ENCODE data around the gene INPP4B.

INPP4B gene

GRCh38 chr4:142449771-142450373, 396.2 kb downstream of the INPP4B start:
- Histone ChIP-seq H3K4me1 (ENCODE audit: control insufficient read depth, insufficient read depth, low read length) (peaks cover 8% of the 10 kb centered on the region), H3K36me3 (ENCODE audit: insufficient read depth, low read length) (no peaks in the 10 kb centered on the region), H3K4me3 (ENCODE audit: low read length) (no peak overlapping the region), H3K9me3 (replicated peaks; ENCODE audit: low read length) (no peaks in the 10 kb centered on the region), H3K9ac (ENCODE audit: low read depth, low read length) (no peak overlapping the region), H3K27me3 (ENCODE audit: control insufficient read depth, insufficient read depth, low read length) (no peaks in the 10 kb centered on the region), H3K4me2 (ENCODE audit: low read length) (no peak overlapping the region)

- peaks cover 3% of the 10 kb centered on the region for H3K4me1 ChIP-seq (ENCODE audit: control insufficient read depth, insufficient read depth, low read length)
- no peak overlapping the region for H3K4me2 ChIP-seq (ENCODE audit: low read length)
- no peaks in the 10 kb centered on the region for H3K36me3 ChIP-seq (ENCODE audit: insufficient read depth, low read length)
- no peaks in the 10 kb centered on the region for H3K9me3 ChIP-seq (replicated peaks; ENCODE audit: low read length)
- no peak overlapping the region for H3K9ac ChIP-seq (ENCODE audit: low read depth, low read length)
- H3K4me3 ChIP-seq (ENCODE audit: low read length): no peak overlapping the region
- H3K27me3 ChIP-seq (ENCODE audit: control insufficient read depth, insufficient read depth, low read length): no peaks in the 10 kb centered on the region
Observed at GRCh38 chr4:142447009-142447408, 399.1 kb downstream of the INPP4B start.

DNA sequence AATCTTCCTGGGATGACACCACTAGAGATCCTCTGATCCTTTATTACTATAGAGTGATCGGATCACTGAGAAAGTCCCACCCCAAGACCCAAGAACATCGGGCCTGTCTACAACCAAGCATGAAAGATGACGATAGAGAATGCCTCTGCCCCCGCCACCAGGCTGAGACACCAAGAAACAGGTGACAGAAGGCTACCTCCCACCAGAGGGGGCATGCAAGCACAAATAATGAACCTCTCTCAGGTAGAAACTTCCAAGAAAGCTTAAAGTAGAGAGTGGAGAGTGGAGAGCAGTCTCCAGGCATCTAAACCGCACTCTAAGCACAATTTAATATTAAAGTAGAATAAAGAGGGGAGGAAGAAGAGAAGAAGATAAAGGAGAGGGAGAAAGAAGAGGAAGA, 402.6 kb downstream of the INPP4B start:
- Histone ChIP-seq H3K27me3 (ENCODE audit: control insufficient read depth, insufficient read depth, low read length) (no peaks in the 10 kb centered on the region), H3K4me2 (ENCODE audit: low read length) (no peak overlapping the region), H3K4me1 (ENCODE audit: control insufficient read depth, insufficient read depth, low read length) (no peaks in the 10 kb centered on the region), H3K36me3 (ENCODE audit: insufficient read depth, low read length) (no peaks in the 10 kb centered on the region), H3K4me3 (ENCODE audit: low read length) (no peak overlapping the region), H3K9ac (ENCODE audit: low read depth, low read length) (no peak overlapping the region), H3K9me3 (replicated peaks; ENCODE audit: low read length) (no peaks in the 10 kb centered on the region)

DNA sequence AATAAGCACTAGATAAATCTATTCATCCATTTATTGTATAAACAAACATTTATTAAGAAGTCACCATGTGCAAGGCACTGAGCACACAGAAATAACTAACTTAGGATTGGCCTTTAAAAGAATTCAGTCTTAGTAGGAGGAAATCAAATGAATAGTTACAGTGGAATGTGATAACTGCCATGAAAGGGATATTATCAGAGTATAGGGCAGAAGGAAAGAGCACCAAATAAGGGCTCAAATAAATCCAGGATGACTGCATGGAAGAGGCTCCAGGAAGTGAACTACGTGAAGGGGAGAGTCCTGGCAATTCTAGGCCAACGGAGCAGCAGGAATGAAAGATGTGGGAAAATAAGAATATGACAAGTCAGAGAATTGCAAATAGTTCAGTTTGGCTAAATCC, 406.0 kb downstream of the INPP4B start:
- Histone ChIP-seq H3K9ac (ENCODE audit: low read depth, low read length) (no peak overlapping the region), H3K36me3 (ENCODE audit: insufficient read depth, low read length) (no peaks in the 10 kb centered on the region), H3K9me3 (replicated peaks; ENCODE audit: low read length) (no peaks in the 10 kb centered on the region), H3K27me3 (ENCODE audit: control insufficient read depth, insufficient read depth, low read length) (no peaks in the 10 kb centered on the region), H3K4me2 (ENCODE audit: low read length) (no peak overlapping the region), H3K4me3 (ENCODE audit: low read length) (no peak overlapping the region), H3K4me1 (ENCODE audit: control insufficient read depth, insufficient read depth, low read length) (no peaks in the 10 kb centered on the region)

DNA sequence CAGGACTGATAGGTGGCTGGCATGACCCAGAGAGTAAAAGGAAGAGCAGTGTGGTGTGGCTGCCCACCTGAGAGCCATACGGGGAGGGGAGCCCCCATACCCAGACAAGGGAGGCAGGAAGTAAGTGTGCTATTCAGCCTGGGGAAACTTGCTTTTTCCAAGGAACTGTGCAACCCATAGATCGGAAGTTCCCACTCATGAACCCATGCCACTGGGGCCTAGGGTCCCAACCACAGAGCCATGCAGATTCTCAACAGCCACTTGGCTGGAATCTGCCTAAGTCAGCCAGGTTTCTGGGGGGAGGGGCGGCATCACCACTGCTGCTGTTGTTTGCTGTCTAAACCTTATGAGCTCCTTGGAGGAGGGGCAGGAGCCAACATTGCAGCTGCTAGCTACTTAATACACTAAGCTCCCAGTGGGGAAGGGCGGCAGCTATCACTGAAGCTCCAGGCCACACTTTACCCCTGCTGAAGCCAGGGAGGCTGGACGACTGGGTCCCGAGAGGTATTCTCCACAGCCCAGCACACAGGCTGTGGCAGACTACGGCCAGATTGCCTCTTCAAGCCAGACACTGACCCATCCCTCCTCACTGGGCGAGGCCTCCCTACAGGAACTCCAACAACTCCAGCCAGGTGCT, 410.4 kb downstream of the INPP4B start:
- Histone ChIP-seq H3K9me3 (replicated peaks; ENCODE audit: low read length) (no peaks in the 10 kb centered on the region), H3K9ac (ENCODE audit: low read depth, low read length) (no peak overlapping the region), H3K27me3 (ENCODE audit: control insufficient read depth, insufficient read depth, low read length) (no peaks in the 10 kb centered on the region), H3K4me3 (ENCODE audit: low read length) (no peak overlapping the region), H3K36me3 (ENCODE audit: insufficient read depth, low read length) (no peaks in the 10 kb centered on the region), H3K4me2 (ENCODE audit: low read length) (no peak overlapping the region), H3K4me1 (ENCODE audit: control insufficient read depth, insufficient read depth, low read length) (no peaks in the 10 kb centered on the region)

GRCh38 chr4:142434519-142435224, 411.4 kb downstream of the INPP4B start:
- Histone ChIP-seq H3K4me2 (ENCODE audit: low read length) (no peak overlapping the region), H3K9ac (ENCODE audit: low read depth, low read length) (no peak overlapping the region), H3K4me1 (ENCODE audit: control insufficient read depth, insufficient read depth, low read length) (no peaks in the 10 kb centered on the region), H3K36me3 (ENCODE audit: insufficient read depth, low read length) (no peaks in the 10 kb centered on the region), H3K4me3 (ENCODE audit: low read length) (no peak overlapping the region), H3K9me3 (replicated peaks; ENCODE audit: low read length) (no peaks in the 10 kb centered on the region), H3K27me3 (ENCODE audit: control insufficient read depth, insufficient read depth, low read length) (no peaks in the 10 kb centered on the region)

- Histone ChIP-seq H3K36me3 (ENCODE audit: insufficient read depth, low read length) (no peaks in the 10 kb centered on the region), H3K27me3 (ENCODE audit: control insufficient read depth, insufficient read depth, low read length) (no peaks in the 10 kb centered on the region), H3K4me1 (ENCODE audit: control insufficient read depth, insufficient read depth, low read length) (no peaks in the 10 kb centered on the region), H3K4me2 (ENCODE audit: low read length) (no peak overlapping the region), H3K4me3 (ENCODE audit: low read length) (no peak overlapping the region), H3K9me3 (replicated peaks; ENCODE audit: low read length) (no peaks in the 10 kb centered on the region), H3K9ac (ENCODE audit: low read depth, low read length) (no peak overlapping the region)
Observed at GRCh38 chr4:142428715-142429114, 417.4 kb downstream of the INPP4B start.

DNA sequence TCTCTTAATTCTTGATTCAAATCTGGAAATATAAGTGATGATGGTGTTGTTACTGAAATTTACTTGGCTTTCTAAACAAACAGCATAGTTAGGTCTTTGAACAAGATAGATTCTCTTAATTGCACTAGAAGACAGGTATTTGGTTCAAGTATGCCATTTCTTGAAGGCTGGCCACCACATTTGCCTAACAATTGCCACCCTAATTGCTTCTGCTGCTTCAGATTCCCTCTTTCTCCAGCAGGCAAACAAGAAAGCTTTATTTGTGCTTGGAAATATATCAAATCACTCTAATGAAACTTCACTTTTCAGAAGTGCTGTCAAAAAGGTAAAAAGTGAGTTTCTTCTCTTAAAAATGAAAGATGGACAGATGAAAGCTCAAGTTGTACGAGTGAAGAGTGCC, 418.6 kb downstream of the INPP4B start:
- Histone ChIP-seq H3K9ac (ENCODE audit: low read depth, low read length) (no peak overlapping the region), H3K4me2 (ENCODE audit: low read length) (no peak overlapping the region), H3K4me3 (ENCODE audit: low read length) (no peak overlapping the region), H3K9me3 (replicated peaks; ENCODE audit: low read length) (no peaks in the 10 kb centered on the region), H3K27me3 (ENCODE audit: control insufficient read depth, insufficient read depth, low read length) (no peaks in the 10 kb centered on the region), H3K36me3 (ENCODE audit: insufficient read depth, low read length) (no peaks in the 10 kb centered on the region), H3K4me1 (ENCODE audit: control insufficient read depth, insufficient read depth, low read length) (no peaks in the 10 kb centered on the region)

DNA sequence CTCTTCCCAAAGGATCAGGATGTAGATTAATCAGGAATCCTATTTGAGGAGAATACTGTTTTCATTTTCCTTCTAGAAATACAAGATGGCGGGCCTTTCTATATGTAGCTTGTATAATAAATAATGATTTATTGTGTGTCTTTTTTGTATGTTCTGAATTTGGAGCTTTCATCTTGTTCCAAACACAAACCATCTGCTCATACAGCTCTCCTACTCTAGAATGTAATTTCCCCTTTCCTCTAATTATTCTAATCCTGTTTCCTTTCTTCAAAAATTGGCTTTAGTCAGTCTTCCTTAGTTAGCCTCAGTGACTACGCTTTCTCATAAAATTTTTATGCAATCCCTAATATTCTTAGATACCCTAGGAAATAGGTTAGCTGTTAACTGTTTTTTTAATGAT, 422.2 kb downstream of the INPP4B start:
- Histone ChIP-seq H3K9me3 (replicated peaks; ENCODE audit: low read length) (no peaks in the 10 kb centered on the region), H3K36me3 (ENCODE audit: insufficient read depth, low read length) (no peaks in the 10 kb centered on the region), H3K9ac (ENCODE audit: low read depth, low read length) (no peak overlapping the region), H3K4me1 (ENCODE audit: control insufficient read depth, insufficient read depth, low read length) (no peaks in the 10 kb centered on the region), H3K4me3 (ENCODE audit: low read length) (no peak overlapping the region), H3K27me3 (ENCODE audit: control insufficient read depth, insufficient read depth, low read length) (no peaks in the 10 kb centered on the region), H3K4me2 (ENCODE audit: low read length) (no peak overlapping the region)

DNA sequence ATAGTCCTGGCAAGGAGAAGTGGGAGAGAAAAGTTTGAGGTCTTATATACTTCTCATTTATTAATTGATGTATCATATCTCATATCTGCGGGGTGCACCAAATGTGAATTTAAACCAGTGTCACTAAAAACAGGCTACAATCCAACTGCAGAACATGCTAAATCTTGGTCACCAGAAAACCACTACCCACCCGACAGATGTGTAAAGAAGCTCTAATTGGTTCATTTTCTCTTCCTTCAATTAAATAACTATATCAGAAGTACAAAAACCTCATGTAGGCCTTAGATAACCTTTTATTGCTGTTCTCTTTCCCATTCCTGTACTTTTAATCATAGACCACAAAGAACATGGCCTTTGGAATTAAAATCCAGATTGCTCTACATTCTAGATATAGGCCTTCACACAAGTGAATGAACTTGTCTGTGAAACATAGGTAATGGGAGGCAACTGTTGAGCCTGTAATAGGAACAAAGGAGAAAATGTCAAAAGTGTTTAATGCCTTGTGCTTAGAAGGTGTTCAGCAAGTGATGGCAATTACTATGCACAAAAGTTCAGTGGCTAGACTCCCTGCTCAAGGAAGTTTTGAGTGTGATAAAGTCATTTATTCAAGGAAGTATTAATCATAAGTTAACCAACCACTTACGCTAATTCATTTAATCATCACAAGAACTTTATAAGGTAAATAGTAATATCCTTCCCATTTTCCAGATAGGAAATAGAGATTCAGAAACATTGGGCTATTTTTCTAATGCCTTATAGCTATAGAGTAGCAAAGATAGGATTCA, 425.6 kb downstream of the INPP4B start:
- Histone ChIP-seq H3K36me3 (ENCODE audit: insufficient read depth, low read length) (no peaks in the 10 kb centered on the region), H3K9me3 (replicated peaks; ENCODE audit: low read length) (no peaks in the 10 kb centered on the region)

DNA sequence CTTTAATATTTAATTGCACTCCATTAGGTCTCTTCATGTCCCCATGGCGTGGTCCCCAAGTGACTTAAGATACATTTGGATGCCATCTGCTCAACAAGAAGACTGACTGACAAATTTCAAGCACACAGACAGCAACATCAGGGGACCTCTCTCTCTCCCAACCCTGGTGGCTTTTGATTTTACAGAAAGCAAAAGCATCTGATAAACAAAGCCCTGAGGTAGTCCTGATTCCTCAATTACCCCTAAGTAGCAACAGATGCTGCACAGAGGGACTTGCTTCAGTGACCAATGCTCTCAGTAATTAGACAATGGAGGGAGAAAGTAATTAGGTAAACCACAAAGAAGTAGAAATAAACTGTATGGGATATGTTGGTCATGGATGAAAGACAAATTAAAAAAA, 426.4 kb downstream of the INPP4B start:
- no peaks in the 10 kb centered on the region for H3K27me3 ChIP-seq (ENCODE audit: control insufficient read depth, insufficient read depth, low read length)
- H3K9me3 ChIP-seq (replicated peaks; ENCODE audit: low read length): no peaks in the 10 kb centered on the region
- no peak overlapping the region for H3K9ac ChIP-seq (ENCODE audit: low read depth, low read length)
- no peaks in the 10 kb centered on the region for H3K36me3 ChIP-seq (ENCODE audit: insufficient read depth, low read length)
- H3K4me2 ChIP-seq (ENCODE audit: low read length): no peak overlapping the region
- peaks cover 10% of the 10 kb centered on the region for H3K4me1 ChIP-seq (ENCODE audit: control insufficient read depth, insufficient read depth, low read length)
- no peak overlapping the region for H3K4me3 ChIP-seq (ENCODE audit: low read length)

More for the DNA sequence above, 425.6 kb downstream of the INPP4B start:
- Histone ChIP-seq H3K4me2 (ENCODE audit: low read length) (no peak overlapping the region), H3K9ac (ENCODE audit: low read depth, low read length) (no peak overlapping the region), H3K4me3 (ENCODE audit: low read length) (no peak overlapping the region), H3K27me3 (ENCODE audit: control insufficient read depth, insufficient read depth, low read length) (no peaks in the 10 kb centered on the region), H3K4me1 (ENCODE audit: control insufficient read depth, insufficient read depth, low read length) (peaks cover 10% of the 10 kb centered on the region)
